Measurements from ENCODE around the gene C11orf71.

The C11orf71 gene

GRCh38 chr11:114384487-114384886 is 15.8 kb downstream of the C11orf71 start:
- no peaks in the 10 kb centered on the region for H3K4me1 ChIP-seq (ENCODE audit: control insufficient read depth in 5 of 5, insufficient read depth in 5 of 5, low read length in 5 of 5)
- no peak overlapping the region for H3K27ac ChIP-seq (ENCODE audit: low read depth, low read length)

GRCh38 chr11:114382509-114382908 is 17.8 kb downstream of the C11orf71 start:
- Histone ChIP-seq H3K9me3 (ENCODE audit: control insufficient read depth in 5 of 5, low read length in 5 of 5) (no peaks in the 10 kb centered on the region), H3K27ac (ENCODE audit: low read depth, low read length) (no peak overlapping the region), H3K36me3 (ENCODE audit: control insufficient read depth in 5 of 5, insufficient read depth in 5 of 5, low read length in 5 of 5) (peaks cover 0 to 3% (median 0%) of the 10 kb centered on the region in 5 donors), H3K9ac (ENCODE audit: low read length in 5 of 5) (no peak overlapping the region), H3K4me1 (ENCODE audit: control insufficient read depth in 5 of 5, insufficient read depth in 5 of 5, low read length in 5 of 5) (no peaks in the 10 kb centered on the region), H3K4me3 (ENCODE audit: low read depth in 1 of 5, low read length in 5 of 5) (no peak overlapping the region), H3K27me3 (ENCODE audit: control insufficient read depth in 5 of 5, insufficient read depth in 4 of 5, low read length in 5 of 5) (peaks cover 0 to 4% (median 0%) of the 10 kb centered on the region in 5 donors)

More at GRCh38 chr11:114384487-114384886, 15.8 kb downstream of the C11orf71 start:
- Histone ChIP-seq H3K36me3 (ENCODE audit: control insufficient read depth in 5 of 5, insufficient read depth in 5 of 5, low read length in 5 of 5) (peaks cover 0 to 3% (median 0%) of the 10 kb centered on the region in 5 donors), H3K9me3 (ENCODE audit: control insufficient read depth in 5 of 5, low read length in 5 of 5) (no peaks in the 10 kb centered on the region), H3K4me3 (ENCODE audit: low read depth in 1 of 5, low read length in 5 of 5) (no peak overlapping the region), H3K27me3 (ENCODE audit: control insufficient read depth in 5 of 5, insufficient read depth in 4 of 5, low read length in 5 of 5) (peaks cover 0 to 4% (median 0%) of the 10 kb centered on the region in 5 donors), H3K9ac (ENCODE audit: low read length in 5 of 5) (no peak overlapping the region)

GRCh38 chr11:114379394-114380069 is 20.8 kb downstream of the C11orf71 start:
- Histone ChIP-seq H3K9me3 (ENCODE audit: control insufficient read depth in 5 of 5, low read length in 5 of 5) (no peaks in the 10 kb centered on the region), H3K4me3 (ENCODE audit: low read depth in 1 of 5, low read length in 5 of 5) (no peak overlapping the region), H3K9ac (ENCODE audit: low read length in 5 of 5) (no peak overlapping the region), H3K4me1 (ENCODE audit: control insufficient read depth in 5 of 5, insufficient read depth in 5 of 5, low read length in 5 of 5) (no peaks in the 10 kb centered on the region), H3K27me3 (ENCODE audit: control insufficient read depth in 5 of 5, insufficient read depth in 4 of 5, low read length in 5 of 5) (peaks cover 0 to 4% (median 0%) of the 10 kb centered on the region in 5 donors), H3K27ac (ENCODE audit: low read depth, low read length) (no peak overlapping the region), H3K36me3 (ENCODE audit: control insufficient read depth in 5 of 5, insufficient read depth in 5 of 5, low read length in 5 of 5) (peaks cover 0 to 3% (median 0%) of the 10 kb centered on the region in 5 donors)

GRCh38 chr11:114377612-114378267 is 22.6 kb downstream of the C11orf71 start:
- Histone ChIP-seq H3K9me3 (ENCODE audit: control insufficient read depth in 5 of 5, low read length in 5 of 5) (no peaks in the 10 kb centered on the region), H3K4me1 (ENCODE audit: control insufficient read depth in 5 of 5, insufficient read depth in 5 of 5, low read length in 5 of 5) (no peaks in the 10 kb centered on the region), H3K4me3 (ENCODE audit: low read depth in 1 of 5, low read length in 5 of 5) (no peak overlapping the region), H3K27ac (ENCODE audit: low read depth, low read length) (no peak overlapping the region), H3K9ac (ENCODE audit: low read length in 5 of 5) (no peak overlapping the region), H3K27me3 (ENCODE audit: control insufficient read depth in 5 of 5, insufficient read depth in 4 of 5, low read length in 5 of 5) (peaks cover 0 to 4% (median 0%) of the 10 kb centered on the region in 5 donors), H3K36me3 (ENCODE audit: control insufficient read depth in 5 of 5, insufficient read depth in 5 of 5, low read length in 5 of 5) (peaks cover 0 to 2% (median 0%) of the 10 kb centered on the region in 5 donors)

- no peaks in the 10 kb centered on the region for H3K4me1 ChIP-seq (ENCODE audit: control insufficient read depth in 5 of 5, insufficient read depth in 5 of 5, low read length in 5 of 5)
- H3K4me3 ChIP-seq (ENCODE audit: low read depth in 1 of 5, low read length in 5 of 5), result no peak overlapping the region
- H3K9ac ChIP-seq (ENCODE audit: low read length in 5 of 5), result no peak overlapping the region
- no peaks in the 10 kb centered on the region for H3K36me3 ChIP-seq (ENCODE audit: control insufficient read depth in 5 of 5, insufficient read depth in 5 of 5, low read length in 5 of 5)
- peaks cover 0 to under 1% (median 0%) of the 10 kb centered on the region in 5 donors for H3K27me3 ChIP-seq (ENCODE audit: control insufficient read depth in 5 of 5, insufficient read depth in 4 of 5, low read length in 5 of 5)
- H3K27ac ChIP-seq (ENCODE audit: low read depth, low read length), result no peak overlapping the region
- H3K9me3 ChIP-seq (ENCODE audit: control insufficient read depth in 5 of 5, low read length in 5 of 5), result no peaks in the 10 kb centered on the region
Observed at GRCh38 chr11:114375052-114375451, 25.3 kb downstream of the C11orf71 start.

GRCh38 chr11:114368918-114369680 is 31.2 kb downstream of the C11orf71 start:
- H3K9me3 ChIP-seq (ENCODE audit: control insufficient read depth in 5 of 5, low read length in 5 of 5), result no peaks in the 10 kb centered on the region
- H3K4me1 ChIP-seq (ENCODE audit: control insufficient read depth in 5 of 5, insufficient read depth in 5 of 5, low read length in 5 of 5), result no peaks in the 10 kb centered on the region
- no peak overlapping the region for H3K27ac ChIP-seq (ENCODE audit: low read depth, low read length)
- H3K9ac ChIP-seq (ENCODE audit: low read length in 5 of 5), result no peak overlapping the region
- no peaks in the 10 kb centered on the region for H3K27me3 ChIP-seq (ENCODE audit: control insufficient read depth in 5 of 5, insufficient read depth in 4 of 5, low read length in 5 of 5)
- H3K4me3 ChIP-seq (ENCODE audit: low read depth in 1 of 5, low read length in 5 of 5), result no peak overlapping the region
- H3K36me3 ChIP-seq (ENCODE audit: control insufficient read depth in 5 of 5, insufficient read depth in 5 of 5, low read length in 5 of 5), result no peaks in the 10 kb centered on the region

GRCh38 chr11:114367244-114367957 is 32.9 kb downstream of the C11orf71 start:
- Histone ChIP-seq H3K27me3 (ENCODE audit: control insufficient read depth in 5 of 5, insufficient read depth in 4 of 5, low read length in 5 of 5) (no peaks in the 10 kb centered on the region), H3K27ac (ENCODE audit: low read depth, low read length) (no peak overlapping the region), H3K36me3 (ENCODE audit: control insufficient read depth in 5 of 5, insufficient read depth in 5 of 5, low read length in 5 of 5) (no peaks in the 10 kb centered on the region), H3K9me3 (ENCODE audit: control insufficient read depth in 5 of 5, low read length in 5 of 5) (no peaks in the 10 kb centered on the region), H3K4me3 (ENCODE audit: low read depth in 1 of 5, low read length in 5 of 5) (no peak overlapping the region), H3K4me1 (ENCODE audit: control insufficient read depth in 5 of 5, insufficient read depth in 5 of 5, low read length in 5 of 5) (no peaks in the 10 kb centered on the region), H3K9ac (ENCODE audit: low read length in 5 of 5) (no peak overlapping the region)

GRCh38 chr11:114366331-114367243 is 33.7 kb downstream of the C11orf71 start:
- Histone ChIP-seq H3K9ac (ENCODE audit: low read length in 5 of 5) (no peak overlapping the region), H3K27ac (ENCODE audit: low read depth, low read length) (no peak overlapping the region), H3K9me3 (ENCODE audit: control insufficient read depth in 5 of 5, low read length in 5 of 5) (no peaks in the 10 kb centered on the region), H3K4me1 (ENCODE audit: control insufficient read depth in 5 of 5, insufficient read depth in 5 of 5, low read length in 5 of 5) (no peaks in the 10 kb centered on the region), H3K4me3 (ENCODE audit: low read depth in 1 of 5, low read length in 5 of 5) (no peak overlapping the region), H3K27me3 (ENCODE audit: control insufficient read depth in 5 of 5, insufficient read depth in 4 of 5, low read length in 5 of 5) (no peaks in the 10 kb centered on the region), H3K36me3 (ENCODE audit: control insufficient read depth in 5 of 5, insufficient read depth in 5 of 5, low read length in 5 of 5) (no peaks in the 10 kb centered on the region)

- Histone ChIP-seq H3K4me3 (ENCODE audit: low read depth in 1 of 5, low read length in 5 of 5) (no peak overlapping the region), H3K27ac (ENCODE audit: low read depth, low read length) (no peak overlapping the region)
Observed at GRCh38 chr11:114362958-114363357, 37.4 kb downstream of the C11orf71 start.

More at GRCh38 chr11:114362958-114363357, 37.4 kb downstream of the C11orf71 start:
- Histone ChIP-seq H3K9ac (ENCODE audit: low read length in 5 of 5) (no peak overlapping the region), H3K9me3 (ENCODE audit: control insufficient read depth in 5 of 5, low read length in 5 of 5) (no peaks in the 10 kb centered on the region), H3K27me3 (ENCODE audit: control insufficient read depth in 5 of 5, insufficient read depth in 4 of 5, low read length in 5 of 5) (no peaks in the 10 kb centered on the region), H3K4me1 (ENCODE audit: control insufficient read depth in 5 of 5, insufficient read depth in 5 of 5, low read length in 5 of 5) (no peaks in the 10 kb centered on the region), H3K36me3 (ENCODE audit: control insufficient read depth in 5 of 5, insufficient read depth in 5 of 5, low read length in 5 of 5) (no peaks in the 10 kb centered on the region)

Data from subcutaneous abdominal adipose tissue (tissue), 5 donors.